NCI-H748 (cell line): ENCODE measurements around the gene CCDC116.
A peak's percentile ranks its signal among the peaks of the same experiment; 100 is the strongest.
"Not testable (repeated sequence)": the region's sequence is repeated elsewhere in the genome, so short reads cannot be mapped to it uniquely, and the experiment has no call there.

ENCODE experiments used
- DNase-seq: peaks from one replicate; lab custom pipeline; 2025; ENCODE audit not compliant: unreplicated experiment; lab: John Stamatoyannopoulos, UW

Gene CCDC116

DNA sequence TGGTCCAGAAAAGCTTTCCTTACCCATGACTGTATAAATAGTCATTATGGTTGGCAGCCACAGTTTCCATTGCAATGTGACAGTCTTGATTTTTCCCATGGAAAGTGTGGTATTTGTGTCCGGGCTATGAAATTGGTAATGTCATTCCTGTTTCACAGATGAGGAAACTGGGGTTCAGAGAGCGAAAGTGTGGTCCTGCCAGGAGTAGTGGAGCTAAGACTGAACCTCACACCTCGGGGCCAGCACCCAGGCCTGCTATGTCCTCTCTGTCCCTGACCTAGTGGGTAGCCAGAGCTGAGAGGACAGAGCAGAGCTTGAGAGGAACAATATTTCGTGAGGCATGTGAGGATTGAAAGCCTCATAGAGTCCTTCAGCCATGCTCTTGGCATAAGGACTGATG lies 1.5 kb upstream of the CCDC116 start:
- DNase-seq: no peak

DNA sequence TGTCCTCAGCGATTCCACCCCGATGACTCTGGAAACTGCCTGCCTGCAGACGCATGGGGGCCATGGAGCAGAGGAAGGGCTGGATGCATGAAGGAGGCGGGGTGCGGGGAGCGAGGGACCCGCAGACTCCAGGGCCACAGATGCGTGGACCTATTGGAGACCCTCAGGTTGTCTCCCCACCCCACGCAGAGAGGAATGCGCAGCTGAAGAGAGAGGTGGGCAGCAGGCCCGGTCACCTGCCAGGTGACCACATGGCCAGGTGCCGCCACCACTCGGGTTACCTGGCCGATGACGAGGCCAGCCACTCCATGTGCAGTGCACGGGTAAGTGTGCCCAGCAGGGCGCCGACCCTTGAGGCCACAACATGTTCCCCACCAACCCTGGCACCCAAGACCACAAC lies 371 bp downstream of the CCDC116 start:
- DNase-seq: no peak

DNA sequence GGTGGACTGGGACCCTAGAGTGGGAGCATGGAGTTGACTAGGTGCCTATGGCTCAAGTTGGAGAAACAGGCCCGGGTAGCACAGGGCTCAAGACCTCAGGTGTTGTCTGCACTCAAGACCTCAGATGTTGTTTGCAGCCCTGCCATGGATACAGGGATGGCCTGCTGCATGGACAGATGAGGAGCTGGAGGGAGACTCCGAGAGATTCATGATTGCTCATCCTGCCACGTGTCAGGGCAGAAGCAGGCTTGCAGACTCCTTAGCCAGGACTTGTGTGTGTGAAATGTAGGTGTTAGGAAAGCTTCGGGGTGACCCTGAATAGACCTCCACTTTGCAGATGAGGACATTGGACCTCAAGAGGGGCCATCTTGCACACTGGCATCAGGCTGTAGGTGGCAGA lies 921 bp downstream of the CCDC116 start:
- DNase-seq: no peak

DNA sequence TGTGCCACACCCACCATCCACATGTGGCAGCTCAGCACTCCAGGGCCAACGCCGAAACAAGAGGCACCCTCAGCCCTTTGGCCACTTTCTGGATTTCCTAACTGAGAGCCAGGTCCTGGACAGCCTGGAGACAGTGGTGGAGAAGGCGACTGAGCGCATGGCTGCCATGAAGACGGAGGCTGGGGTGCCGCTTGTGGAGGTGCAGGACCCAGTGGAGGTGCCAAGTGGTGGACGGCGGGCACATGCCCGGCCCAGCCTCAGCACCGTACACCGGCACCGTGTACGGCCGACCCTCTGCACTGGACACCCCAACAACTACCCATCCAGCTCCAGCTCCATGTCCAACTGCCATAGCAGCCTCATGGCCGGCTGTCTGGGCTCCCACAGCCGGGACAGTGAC lies 1.5 kb downstream of the CCDC116 start:
- DNase-seq: no peak

DNA sequence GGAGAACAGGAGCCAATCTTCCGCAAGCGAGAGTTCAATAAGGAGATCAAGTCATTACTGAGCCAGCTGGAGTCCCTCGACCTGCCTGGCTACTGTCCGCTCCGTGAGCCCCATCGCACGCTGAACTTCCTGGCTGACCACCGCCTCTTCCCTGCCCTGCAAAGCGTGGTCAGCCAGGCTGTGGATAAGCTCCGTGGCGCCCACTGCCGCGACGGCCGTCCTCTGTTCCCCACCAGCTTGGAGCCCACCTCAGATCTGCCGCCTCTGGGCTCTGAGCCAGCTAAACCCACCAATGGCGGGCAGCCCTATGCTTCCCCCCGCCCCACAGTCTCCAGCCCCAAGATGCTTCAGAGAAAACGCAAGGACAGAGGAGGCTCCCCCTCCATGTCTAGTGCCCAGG lies 2.3 kb downstream of the CCDC116 start:
- DNase-seq: no peak

DNA sequence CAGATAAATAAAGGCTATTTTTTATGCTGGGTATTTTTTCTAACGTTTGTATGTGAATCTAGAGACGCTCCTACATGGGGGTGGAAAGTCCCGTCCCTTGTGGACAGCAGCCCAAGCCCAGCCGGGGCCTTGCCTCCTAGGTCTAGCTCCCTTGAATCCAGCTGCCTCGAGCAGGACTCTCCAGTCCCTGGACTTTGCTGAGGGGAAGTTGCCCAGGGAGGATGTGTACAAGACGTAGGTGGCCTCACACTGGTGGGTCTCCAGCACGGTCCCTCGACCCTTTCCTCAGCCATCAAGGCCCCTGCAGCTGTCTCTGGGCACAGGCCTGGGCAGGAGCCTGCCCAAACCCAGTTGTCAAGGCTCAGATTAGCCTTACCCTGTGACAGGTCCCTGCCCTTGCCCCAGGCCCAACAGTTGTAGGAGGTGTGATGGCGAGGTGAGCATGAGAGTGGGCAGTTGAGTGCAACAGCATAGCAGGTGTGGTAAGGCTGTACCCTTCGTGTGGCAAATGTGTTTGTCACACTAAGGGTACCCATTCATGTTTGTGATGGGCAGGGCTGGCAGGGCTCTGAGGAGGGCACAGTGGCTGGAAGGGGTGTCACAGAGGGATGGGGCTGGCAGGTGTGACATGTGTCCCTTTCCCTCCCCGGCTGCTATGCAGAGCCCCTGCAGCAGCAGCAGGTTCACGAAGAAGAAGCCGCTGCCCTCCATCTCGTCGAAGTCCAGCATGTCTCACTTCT lies 3.4 kb downstream of the CCDC116 start:
- no peak for DNase-seq

DNA sequence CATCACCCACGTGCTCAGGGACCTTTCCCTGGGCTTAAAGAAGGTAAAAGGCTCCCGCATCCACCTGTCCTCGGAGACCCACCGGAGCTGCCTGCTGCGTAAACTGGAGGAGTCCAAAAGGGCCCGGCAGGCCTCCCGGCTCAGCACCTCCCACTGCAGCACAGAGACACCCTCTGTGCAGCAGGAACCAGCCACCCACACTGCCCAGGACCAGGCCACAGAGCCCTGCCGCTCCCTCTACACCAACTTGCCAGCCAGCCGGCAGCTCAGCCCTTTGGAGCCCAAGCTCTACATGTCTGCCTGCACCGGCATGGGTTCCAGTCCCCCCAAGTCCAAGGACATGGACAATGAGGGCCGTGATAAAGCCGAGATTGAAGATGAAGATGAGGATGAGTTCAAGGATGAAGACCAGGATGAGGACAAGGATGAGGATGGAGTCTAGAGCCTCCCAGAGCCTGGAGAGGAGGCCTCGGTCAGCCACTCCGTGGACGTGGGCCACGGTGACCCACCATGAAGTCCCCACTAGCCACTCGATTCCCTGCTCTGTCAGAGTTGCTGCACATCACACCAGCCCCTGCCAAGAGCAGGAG lies 4.2 kb downstream of the CCDC116 start:
- no peak for DNase-seq

DNA sequence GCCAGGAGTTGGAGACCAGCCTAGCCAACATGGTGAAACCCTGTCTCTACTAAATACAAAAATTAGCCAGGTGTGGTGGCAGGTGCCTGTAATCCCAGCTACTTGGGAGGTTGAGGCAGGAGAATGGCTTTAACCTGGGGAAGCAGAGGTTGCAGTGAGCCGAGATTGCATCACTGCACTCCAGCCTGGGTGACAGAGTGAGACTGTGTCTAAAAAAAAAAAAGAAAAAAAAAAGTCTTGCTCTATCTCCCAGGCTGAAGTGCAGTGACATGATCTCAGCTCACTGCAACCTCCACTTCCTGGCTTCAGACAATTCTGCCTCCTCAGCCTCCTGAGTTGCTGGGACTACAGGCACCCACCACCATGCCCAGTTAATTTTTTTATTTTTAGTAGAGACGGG lies 4.9 kb downstream of the CCDC116 start:
- not testable (repeated sequence) for DNase-seq

DNA sequence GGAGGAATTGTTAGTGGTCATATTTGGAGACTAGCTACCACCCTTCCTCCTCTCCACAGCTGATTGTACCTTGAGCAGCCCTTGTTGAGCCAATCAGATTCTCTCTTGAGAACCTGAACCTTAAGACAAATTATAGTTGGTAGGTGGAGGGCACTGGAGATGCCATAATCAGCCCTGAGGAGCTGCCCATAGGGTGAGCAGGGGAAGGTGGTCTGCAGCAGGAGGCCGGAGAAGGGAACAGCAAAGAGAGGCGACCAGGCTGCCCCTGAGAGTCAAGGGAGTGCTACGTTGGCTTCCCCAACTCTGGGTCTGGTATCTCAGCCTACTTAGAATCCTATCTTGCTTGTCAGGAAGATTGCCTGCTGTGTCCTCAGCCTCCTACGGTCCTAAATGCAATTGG lies 6.8 kb downstream of the CCDC116 start:
- no peak for DNase-seq

DNA sequence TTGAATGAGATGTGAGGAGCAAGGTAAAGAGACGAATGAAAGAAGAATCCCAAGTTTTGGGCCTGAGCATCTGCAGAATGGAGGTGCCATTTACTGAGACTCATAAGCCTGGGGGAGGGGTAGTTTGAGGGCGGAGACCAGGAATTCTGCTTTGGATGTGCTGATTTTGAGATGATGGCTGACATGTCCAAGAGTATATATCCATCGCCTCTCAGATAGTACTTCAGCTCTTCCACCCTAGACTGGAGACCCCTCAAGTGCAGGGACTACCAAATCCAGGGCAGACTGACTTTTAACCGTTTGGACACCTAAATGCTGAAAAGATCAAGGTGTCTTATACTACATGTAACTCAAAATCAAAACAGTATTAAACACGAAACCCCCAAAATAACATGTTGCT lies 8.2 kb downstream of the CCDC116 start:
- DNase-seq: no peak

DNA sequence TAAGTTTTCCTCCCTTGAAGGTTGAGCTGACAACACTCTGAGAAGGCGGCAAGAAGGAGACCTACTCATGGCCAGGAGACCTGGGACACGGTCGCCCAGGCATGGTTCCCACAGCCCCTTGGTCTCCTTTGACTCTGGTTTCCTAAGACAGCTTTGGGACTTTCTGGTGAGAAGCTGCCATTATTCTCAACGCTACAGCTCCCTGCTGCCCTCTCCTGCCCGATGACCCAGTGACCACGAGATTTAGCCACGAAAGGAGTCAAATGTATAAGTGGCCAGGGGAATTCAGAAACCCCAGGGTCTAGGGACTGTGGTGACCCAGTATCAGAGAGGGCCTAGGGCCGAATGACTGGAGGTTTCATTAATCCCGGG lies 8.8 kb downstream of the CCDC116 start:
- peak; percentile 46 for DNase-seq

DNA sequence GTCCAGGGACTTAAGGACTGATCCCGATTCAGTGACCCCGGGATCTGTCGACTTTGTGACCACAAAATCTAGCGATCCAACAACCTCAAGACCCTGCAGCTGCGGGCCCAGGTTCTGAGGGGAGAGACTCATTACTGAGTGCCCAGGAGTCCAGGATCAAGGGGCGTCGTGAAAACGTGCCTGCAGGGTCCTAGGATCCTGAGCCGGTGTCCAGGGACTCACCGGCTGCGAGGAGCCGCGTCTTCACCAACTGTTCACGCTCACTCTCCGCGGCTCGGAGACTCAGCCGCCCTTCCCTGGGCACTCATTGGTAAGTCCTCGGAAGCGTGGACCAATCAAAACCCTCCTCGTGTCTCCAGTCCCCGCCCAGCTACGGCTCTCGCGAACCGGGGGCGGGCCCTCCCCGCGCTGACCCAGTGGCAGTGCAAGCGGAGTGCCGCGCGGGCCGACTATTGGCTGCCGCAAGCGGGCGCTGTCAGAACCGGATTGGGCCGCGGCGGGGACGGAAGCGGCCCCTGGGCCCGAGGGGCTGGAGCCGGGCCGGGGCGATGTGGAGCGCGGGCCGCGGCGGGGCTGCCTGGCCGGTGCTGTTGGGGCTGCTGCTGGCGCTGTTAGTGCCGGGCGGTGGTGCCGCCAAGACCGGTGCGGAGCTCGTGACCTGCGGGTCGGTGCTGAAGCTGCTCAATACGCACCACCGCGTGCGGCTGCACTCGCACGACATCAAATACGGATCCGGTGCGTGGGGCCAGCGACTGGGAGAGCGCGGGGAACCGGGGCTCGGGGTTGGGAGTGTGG lies 9.4 kb downstream of the CCDC116 start, which contains the start of gene SDF2L1:
SDF2L1 (plus strand) TSS at position 514 of the 795 bp plus-strand sequence; CDS start at position 549, 35 bp downstream.
- peak; percentile 96 for DNase-seq

DNA sequence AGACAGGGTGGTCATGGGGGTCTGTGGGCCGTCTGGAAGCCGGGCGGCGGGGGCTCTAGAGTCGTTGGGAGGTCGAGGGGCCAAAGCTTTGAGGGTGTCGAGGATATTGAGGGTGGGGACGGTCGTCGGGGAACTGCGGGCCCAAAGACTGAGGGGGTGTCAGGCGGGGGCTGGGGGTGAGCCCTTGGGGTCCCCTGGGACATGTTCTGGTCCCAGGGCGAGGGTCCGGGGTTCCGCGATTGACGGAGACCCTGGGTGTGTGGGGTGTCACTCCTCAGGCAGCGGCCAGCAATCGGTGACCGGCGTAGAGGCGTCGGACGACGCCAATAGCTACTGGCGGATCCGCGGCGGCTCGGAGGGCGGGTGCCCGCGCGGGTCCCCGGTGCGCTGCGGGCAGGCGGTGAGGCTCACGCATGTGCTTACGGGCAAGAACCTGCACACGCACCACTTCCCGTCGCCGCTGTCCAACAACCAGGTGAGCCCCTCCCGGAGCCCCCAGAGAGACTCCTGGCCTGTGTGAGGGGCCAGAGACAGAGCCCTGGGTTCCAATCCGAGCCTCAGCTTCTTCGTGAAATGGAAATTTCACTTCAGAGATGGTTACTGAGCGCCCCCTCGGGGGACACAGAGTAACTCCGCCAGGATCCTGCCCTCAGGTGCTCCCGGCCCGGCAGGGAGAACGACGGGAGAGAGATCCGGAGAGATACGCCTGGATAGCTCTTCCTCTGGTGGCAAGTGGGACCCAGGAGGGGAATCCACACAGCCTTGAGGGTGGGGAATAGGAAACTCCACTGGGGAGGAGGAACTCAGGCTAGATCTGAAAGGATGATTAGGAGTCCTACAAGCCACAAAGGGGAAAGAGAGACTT lies 10.3 kb downstream of the CCDC116 start:
- DNase-seq: peak; percentile 73

DNA sequence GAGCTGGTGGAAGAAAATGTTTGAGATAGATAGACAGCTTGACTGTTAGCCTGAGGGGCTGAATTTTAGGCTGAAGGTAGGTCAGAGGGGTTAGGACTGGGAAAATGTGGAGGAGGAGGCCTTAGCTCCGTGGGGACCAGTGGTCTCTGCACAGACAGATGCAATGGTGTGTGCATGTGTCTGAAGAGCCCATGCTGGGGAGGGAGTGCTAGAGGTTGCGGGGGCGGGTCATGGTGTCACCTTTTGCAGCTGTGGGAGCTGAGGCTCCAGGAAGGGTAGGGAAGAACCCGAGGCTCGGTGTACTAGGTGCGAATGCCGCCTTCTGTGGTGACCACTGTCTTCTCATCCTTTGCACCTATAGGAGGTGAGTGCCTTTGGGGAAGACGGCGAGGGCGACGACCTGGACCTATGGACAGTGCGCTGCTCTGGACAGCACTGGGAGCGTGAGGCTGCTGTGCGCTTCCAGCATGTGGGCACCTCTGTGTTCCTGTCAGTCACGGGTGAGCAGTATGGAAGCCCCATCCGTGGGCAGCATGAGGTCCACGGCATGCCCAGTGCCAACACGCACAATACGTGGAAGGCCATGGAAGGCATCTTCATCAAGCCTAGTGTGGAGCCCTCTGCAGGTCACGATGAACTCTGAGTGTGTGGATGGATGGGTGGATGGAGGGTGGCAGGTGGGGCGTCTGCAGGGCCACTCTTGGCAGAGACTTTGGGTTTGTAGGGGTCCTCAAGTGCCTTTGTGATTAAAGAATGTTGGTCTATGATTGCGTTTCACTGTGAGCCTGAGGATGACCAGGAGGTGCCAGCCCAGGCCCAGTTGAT lies 11.2 kb downstream of the CCDC116 start:
- no peak for DNase-seq

DNA sequence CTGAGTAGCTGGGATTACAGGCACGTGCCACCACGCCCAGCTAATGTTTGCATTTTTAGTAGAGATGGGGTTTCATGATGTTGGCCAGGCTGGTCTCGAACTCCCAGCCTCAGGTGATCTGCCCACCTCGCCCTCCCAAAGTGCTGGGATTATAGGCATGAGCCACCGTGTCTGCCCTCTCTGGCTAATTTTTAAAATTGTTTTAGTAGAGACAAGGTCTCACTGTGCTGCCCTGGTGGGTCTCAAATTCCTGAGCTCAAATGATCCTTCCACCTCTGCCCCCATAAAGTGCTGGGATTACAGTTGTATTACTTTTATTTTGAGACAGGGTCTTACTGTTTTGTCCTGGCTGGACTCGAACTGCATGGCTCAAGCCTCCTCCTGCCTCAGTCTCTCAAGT lies 13.0 kb downstream of the CCDC116 start:
- not testable (repeated sequence) for DNase-seq

DNA sequence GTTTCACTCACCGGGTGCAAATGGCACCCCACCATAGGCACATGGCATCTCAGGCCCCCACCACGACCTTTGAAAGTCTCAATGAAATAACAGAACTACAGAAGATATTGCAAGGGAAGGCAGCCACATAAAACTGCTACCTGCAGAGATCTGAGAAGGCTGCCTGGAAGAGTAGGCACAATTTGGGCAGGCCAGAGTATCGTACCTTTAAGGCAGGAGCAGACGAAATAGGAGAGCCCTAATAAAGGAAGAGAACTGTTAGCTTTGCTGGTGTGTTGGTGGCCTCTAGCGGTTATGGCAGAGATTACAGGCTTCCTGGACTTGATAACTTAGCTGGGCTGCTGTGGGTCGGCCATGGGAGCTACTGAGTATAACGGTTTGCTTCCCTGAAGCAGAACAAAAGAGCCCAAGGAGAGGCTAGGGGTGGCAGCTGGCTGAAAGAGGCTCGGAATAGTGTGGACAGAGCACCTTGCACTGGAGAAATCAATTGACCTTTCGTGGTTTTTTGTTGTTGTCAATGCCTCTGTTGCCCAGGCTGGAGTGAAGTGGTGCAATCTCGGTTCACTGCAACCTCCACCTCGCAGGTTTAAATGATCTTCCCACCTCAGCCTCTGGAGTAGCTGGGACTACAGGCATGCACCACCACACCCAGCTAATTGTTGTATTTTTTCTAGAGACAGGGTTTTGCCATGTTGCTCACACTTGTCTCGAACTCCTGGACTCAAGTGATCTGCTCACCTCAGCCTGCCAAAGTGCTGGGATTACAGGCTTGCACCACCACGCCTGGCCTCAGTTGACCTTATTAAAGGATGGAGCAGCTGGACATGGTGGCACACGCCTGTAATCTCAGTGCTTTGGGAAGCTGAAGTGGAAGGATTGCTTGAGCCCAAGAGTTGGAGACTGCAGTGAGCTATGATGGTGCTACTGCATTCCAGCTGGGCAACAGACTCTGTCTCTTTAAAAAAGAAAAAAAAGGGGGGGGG lies 14.3 kb downstream of the CCDC116 start:
- DNase-seq: peak; percentile 67

DNA sequence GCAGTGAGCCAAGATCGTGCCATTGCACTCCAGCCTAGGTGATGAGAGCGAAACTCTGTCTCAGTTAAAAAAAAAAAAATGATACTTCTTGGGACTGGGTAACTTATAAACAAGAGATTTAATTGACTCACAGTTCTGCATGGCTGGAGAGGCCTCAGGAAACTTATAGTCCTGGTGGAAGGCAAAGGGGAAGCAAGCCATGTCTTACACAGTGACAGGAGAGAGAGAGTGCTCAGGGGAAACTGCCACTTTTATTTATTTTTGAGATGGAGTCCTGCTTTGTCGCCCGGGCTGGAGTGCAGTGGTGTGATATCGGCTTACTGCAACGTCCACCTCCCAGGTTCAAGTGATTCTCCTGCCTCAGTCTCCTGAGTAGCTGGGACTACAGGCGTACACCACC lies 17.7 kb downstream of the CCDC116 start:
- no peak for DNase-seq

DNA sequence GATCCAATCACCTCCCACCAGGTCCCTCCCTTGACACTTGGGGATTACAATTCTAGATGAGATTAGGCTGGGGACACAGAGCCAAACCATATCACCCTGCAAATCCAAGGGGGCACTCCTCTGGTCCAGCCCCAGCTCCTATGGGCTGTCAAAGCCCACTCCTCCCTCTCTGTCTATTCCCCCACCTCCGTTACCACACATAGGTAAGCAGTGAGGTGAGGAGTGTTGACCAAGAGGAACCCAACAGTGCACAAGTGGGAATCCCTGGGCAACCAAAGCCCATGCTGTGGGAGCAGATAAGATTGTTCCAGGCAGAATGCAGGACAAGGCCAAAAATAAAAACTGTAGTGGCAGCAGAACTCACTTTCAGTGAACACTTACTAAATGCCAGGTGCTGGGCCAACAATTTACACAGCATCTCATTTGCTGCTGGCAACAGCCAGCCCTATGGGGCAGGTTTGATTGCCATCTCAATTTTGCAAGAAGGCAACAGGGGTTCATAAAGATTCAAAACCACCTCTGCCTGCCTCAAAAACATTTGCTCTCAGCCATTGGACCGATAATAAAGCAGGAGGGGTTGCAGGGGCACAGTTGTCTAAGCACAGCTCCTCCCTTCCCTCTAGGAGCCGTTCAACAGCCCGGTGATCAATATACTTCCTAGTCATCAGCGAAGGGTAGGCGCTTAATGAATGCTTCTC lies 18.4 kb downstream of the CCDC116 start:
- peak; percentile 42 for DNase-seq
